Neural cell (in vitro differentiated cells): Measurements from ENCODE around the gene AZGP1. TPM values are rescaled to one million over a fixed set of nuclear protein-coding genes. Genes with fewer than 3 reads are reported as not detected.

Experiments used
- H2AFZ ChIP-seq: fragments of 200-600, 300-800 bp; sonication (generic), shearing (Covaris generic); 2 replicates; pipeline ENCODE4 v1.6.0; 2014; ENCODE audit warnings: low read depth, mild to moderate bottlenecking, antibody characterized with exemption, low read length, moderate library complexity
- H3F3A ChIP-seq: fragments of 200-600 bp; shearing (Covaris generic); 2 replicates; pipeline ENCODE4 v1.6.1; 2016; ENCODE audit warnings: mild to moderate bottlenecking, moderate library complexity, mixed read lengths, antibody characterized with exemption, low read length; ENCODE audit not compliant: insufficient read depth, poor library complexity, severe bottlenecking
- H3K27ac ChIP-seq: fragments of 200-600, 300-800 bp; sonication (generic), shearing (Covaris generic); 2 replicates; pipeline ENCODE4 v1.5.1; 2014; ENCODE audit warnings: mild to moderate bottlenecking, low read length, moderate library complexity
- H3K27me3 ChIP-seq: fragments of 300-800, 200-600 bp; sonication (generic), shearing (Covaris generic); 2 replicates; pipeline ENCODE4 v1.6.0; 2014; ENCODE audit warnings: mild to moderate bottlenecking, low read depth, low read length, moderate library complexity; ENCODE audit not compliant: insufficient read depth
- H3K36me3 ChIP-seq: fragments of 300-800, 200-600 bp; sonication (generic), shearing (Covaris generic); 2 replicates; pipeline ENCODE4 v1.5.1; 2014; ENCODE audit warnings: mild to moderate bottlenecking, antibody characterized with exemption, low read length, moderate library complexity; ENCODE audit not compliant: insufficient read depth
- H3K4me2 ChIP-seq: fragments of 300-800, 200-600 bp; sonication (generic), shearing (Covaris generic); 2 replicates; pipeline ENCODE4 v1.6.0; 2014; ENCODE audit warnings: mild to moderate bottlenecking, low read length
- H3K4me3 ChIP-seq: fragments of 300-800, 200-600 bp; sonication (generic), shearing (Covaris generic); 2 replicates; pipeline ENCODE4 v1.5.1; 2014; ENCODE audit warnings: mild to moderate bottlenecking, low read length, moderate library complexity
- H3K79me2 ChIP-seq: fragments of 200-600 bp; shearing (Covaris generic); replicated peaks from 2 replicates; pipeline ENCODE4 v1.6.0; 2014; ENCODE audit warnings: mild to moderate bottlenecking, low read length, moderate library complexity; ENCODE audit not compliant: insufficient read depth
- H3K9ac ChIP-seq: fragments of 300-800, 200-600 bp; sonication (generic), shearing (Covaris generic); 2 replicates; pipeline ENCODE4 v1.6.1; 2016; ENCODE audit warnings: mild to moderate bottlenecking, low read length, mixed read lengths
- H3K9me2 ChIP-seq: fragments of 200-600 bp; shearing (Covaris generic); 2 replicates; pipeline ENCODE4 v1.6.1; 2016; ENCODE audit warnings: mild to moderate bottlenecking, low read length, mixed read lengths; ENCODE audit not compliant: insufficient read depth
- H3K9me3 ChIP-seq: fragments of 200-600, 300-800 bp; sonication (generic), shearing (Covaris generic); 2 replicates; pipeline ENCODE4 v1.6.1; 2016; ENCODE audit warnings: mild to moderate bottlenecking, mixed run types, low read length, moderate library complexity, mixed read lengths
- H4K20me1 ChIP-seq: fragments of 200-600 bp; shearing (Covaris generic); 2 replicates; pipeline ENCODE4 v1.6.1; 2016; ENCODE audit warnings: mild to moderate bottlenecking, mixed run types; ENCODE audit not compliant: insufficient read depth
- CTCF ChIP-seq: fragments of 450-650 bp; IDR thresholded peaks from 2 replicates; pipeline ENCODE4 v1.5.1; 2014; ENCODE audit warnings: antibody characterized with exemption, mild to moderate bottlenecking, moderate library complexity; ENCODE audit not compliant: poor library complexity, severe bottlenecking
- EP300 ChIP-seq: fragments of 450-650 bp; conservative IDR thresholded peaks from 2 replicates; pipeline ENCODE4 v1.6.1; 2014; ENCODE audit warnings: antibody characterized with exemption, mild to moderate bottlenecking, moderate library complexity; ENCODE audit not compliant: poor library complexity, severe bottlenecking
- EZH2 ChIP-seq: fragments of 200-600, 300-800 bp; shearing (Covaris generic), sonication (generic); IDR thresholded peaks from 2 replicates; pipeline ENCODE4 v1.6.1; 2014; ENCODE audit warnings: antibody characterized with exemption, low read length, borderline replicate concordance, mild to moderate bottlenecking; ENCODE audit not compliant: insufficient read depth, poor library complexity, severe bottlenecking
- MXI1 ChIP-seq: fragments of 450-650 bp; conservative IDR thresholded peaks from 2 replicates; pipeline ENCODE4 v1.6.1; 2014; ENCODE audit warnings: antibody characterized with exemption, mild to moderate bottlenecking; ENCODE audit not compliant: poor library complexity, severe bottlenecking
- POLR2AphosphoS5 ChIP-seq: IDR thresholded peaks from 2 replicates; pipeline ENCODE4 v1.6.1; 2012
- RAD21 ChIP-seq: fragments of 450-650 bp; conservative IDR thresholded peaks from 2 replicates; pipeline ENCODE4 v1.6.1; 2014; ENCODE audit warnings: antibody characterized with exemption, mild to moderate bottlenecking, moderate library complexity
- REST ChIP-seq: IDR thresholded peaks from 2 replicates; pipeline ENCODE4 v1.6.1; 2012; ENCODE audit warnings: borderline replicate concordance
- SMC3 ChIP-seq: fragments of 450-650 bp; conservative IDR thresholded peaks from 2 replicates; pipeline ENCODE4 v1.6.1; 2014; ENCODE audit warnings: antibody characterized with exemption, mild to moderate bottlenecking, moderate library complexity; ENCODE audit not compliant: poor library complexity
- TAF1 ChIP-seq: IDR thresholded peaks from 2 replicates; pipeline ENCODE4 v1.6.1; 2012; ENCODE audit warnings: low read depth
- polyA plus RNA-seq: library from polyadenylated mRNA; depleted of rRNA; stranded (reverse); fragments of >200 nt; gene quantifications from 2 replicates; pipeline ENCODE4 v1.2.3, GENCODE V29; 2014

AZGP1 gene
- polyA plus RNA-seq, 1 donor from 2014 or later = not detected

- H3K27me3 ChIP-seq = no peaks in the 10 kb centered on the region
- no peaks in the 10 kb centered on the region for H3F3A ChIP-seq
- no peaks in the 10 kb centered on the region for H3K9me2 ChIP-seq
- no peaks in the 10 kb centered on the region for H3K36me3 ChIP-seq
- no peak overlapping the region for H3K27ac ChIP-seq
- H3K9me3 ChIP-seq = no peaks in the 10 kb centered on the region
- TF ChIP-seq MXI1 (no peak), RAD21 (no peak), REST (no peak), TAF1 (no peak), EP300 (no peak), CTCF (no peak), EZH2 (no peak), POLR2AphosphoS5 (no peak), SMC3 (no peak)
- no peak overlapping the region for H3K4me2 ChIP-seq
- H3K79me2 ChIP-seq = no peaks in the 10 kb centered on the region
- H2AFZ ChIP-seq = no peak overlapping the region
- no peak overlapping the region for H3K9ac ChIP-seq
- no peaks in the 10 kb centered on the region for H4K20me1 ChIP-seq
- H3K4me3 ChIP-seq = no peak overlapping the region
These were observed 49.5 kb downstream of the AZGP1 start for GRCh38 chr7:99926321-99926720.

- H3K4me3 ChIP-seq = no peak overlapping the region
- no peak overlapping the region for H3K27ac ChIP-seq
- H3F3A ChIP-seq = no peaks in the 10 kb centered on the region
- H3K27me3 ChIP-seq = no peaks in the 10 kb centered on the region
- TF ChIP-seq POLR2AphosphoS5 (no peak), TAF1 (no peak), REST (no peak), RAD21 (no peak), CTCF (no peak), EZH2 (no peak), SMC3 (no peak), EP300 (no peak), MXI1 (no peak)
- no peak overlapping the region for H3K4me2 ChIP-seq
- no peaks in the 10 kb centered on the region for H3K79me2 ChIP-seq
- no peaks in the 10 kb centered on the region for H4K20me1 ChIP-seq
- H3K36me3 ChIP-seq = no peaks in the 10 kb centered on the region
- H3K9me3 ChIP-seq = peaks cover 5% of the 10 kb centered on the region
- H3K9me2 ChIP-seq = no peaks in the 10 kb centered on the region
- H2AFZ ChIP-seq = no peak overlapping the region
- H3K9ac ChIP-seq = no peak overlapping the region
These were observed 52.6 kb downstream of the AZGP1 start for GRCh38 chr7:99923200-99923599.
